Loucy (cell line): Measurements from ENCODE around the gene AFF2.

Experiments
- CTCF ChIP-seq: fragments of 200-600 bp; sonication (generic); conservative IDR thresholded peaks from 2 replicates; pipeline ENCODE4 v1.5.1; 2014; ENCODE audit warnings: mild to moderate bottlenecking, antibody characterized with exemption, low read length
- EZH2phosphoT487 ChIP-seq: fragments of 200-600 bp; IDR thresholded peaks from 2 replicates; pipeline ENCODE4 v1.6.1; 2018; ENCODE audit warnings: antibody characterized with exemption, mild to moderate bottlenecking, moderate library complexity, borderline replicate concordance

GRCh38 chrX:148459343-148459742 lies 41.1 kb upstream of the AFF2 start:
- TF ChIP-seq CTCF (no peak), EZH2phosphoT487 (no peak)
